ENCODE data around the gene NLRP6.

GRCh38 chr11:332651-333480, 54.7 kb downstream of the NLRP6 start:
- no peak for TF ChIP-seq POLR2A (IDR thresholded peaks at IDR 0.05)
- no peak for TF ChIP-seq CTCF (IDR thresholded peaks at IDR 0.05)

Measured in suprapubic skin (tissue), 3 donors.